MM.1S (cell line): ENCODE measurements around the gene BEX3.

ENCODE experiments used
- DNase-seq: peaks from one replicate; pipeline ENCODE4 v3.0.0-alpha.2; 2015
- H2AFZ ChIP-seq: fragments of 300-600 bp; sonication (generic); 2 replicates; pipeline ENCODE4 v1.6.0; 2016; ENCODE audit warnings: antibody characterized with exemption, low read length
- H3F3A ChIP-seq: fragments of 300-600 bp; sonication (generic); 2 replicates; pipeline ENCODE4 v1.6.1; 2016; ENCODE audit warnings: mild to moderate bottlenecking, antibody characterized with exemption, low read length, moderate library complexity, mixed read lengths; ENCODE audit not compliant: insufficient read depth
- H3K27ac ChIP-seq: fragments of 300-600 bp; sonication (generic); 2 replicates; pipeline ENCODE4 v1.5.1; 2016; ENCODE audit warnings: mild to moderate bottlenecking, low read length
- H3K27me3 ChIP-seq: fragments of 300-600 bp; sonication (generic); replicated peaks from 2 replicates; pipeline ENCODE4 v1.6.0; 2016; ENCODE audit warnings: low read length; ENCODE audit not compliant: insufficient read depth
- H3K36me3 ChIP-seq: fragments of 300-600 bp; sonication (generic); replicated peaks from 2 replicates; pipeline ENCODE4 v1.6.1; 2016; ENCODE audit warnings: mild to moderate bottlenecking, low read length, mixed read lengths; ENCODE audit not compliant: insufficient read depth
- H3K4me1 ChIP-seq: fragments of 300-600 bp; sonication (generic); 2 replicates; pipeline ENCODE4 v1.6.1; 2016; ENCODE audit warnings: low read length, mixed read lengths
- H3K4me2 ChIP-seq: fragments of 300-600 bp; sonication (generic); 2 replicates; pipeline ENCODE4 v1.6.0; 2016; ENCODE audit warnings: low read depth, low read length
- H3K4me3 ChIP-seq: fragments of 300-600 bp; sonication (generic); 2 replicates; pipeline ENCODE4 v1.5.1; 2016; ENCODE audit warnings: low read length, mixed read lengths
- H3K79me2 ChIP-seq: fragments of 300-600 bp; sonication (generic); 2 replicates; pipeline ENCODE4 v1.6.1; 2016; ENCODE audit warnings: mixed run types, low read length, mixed read lengths
- H3K9ac ChIP-seq: fragments of 300-600 bp; sonication (generic); 2 replicates; pipeline ENCODE4 v1.6.1; 2016; ENCODE audit warnings: low read length, mixed read lengths
- H3K9me2 ChIP-seq: fragments of 300-600 bp; sonication (generic); replicated peaks from 2 replicates; pipeline ENCODE4 v1.6.1; 2016; ENCODE audit warnings: mild to moderate bottlenecking, low read length, mixed read lengths; ENCODE audit not compliant: insufficient read depth
- H3K9me3 ChIP-seq: fragments of 300-600 bp; sonication (generic); replicated peaks from 2 replicates; pipeline ENCODE4 v1.6.1; 2016; ENCODE audit warnings: mild to moderate bottlenecking, low read length, mixed read lengths; ENCODE audit not compliant: insufficient read depth
- H4K20me1 ChIP-seq: fragments of 300-600 bp; sonication (generic); 2 replicates; pipeline ENCODE4 v1.6.1; 2016; ENCODE audit warnings: mild to moderate bottlenecking, low read length, moderate library complexity, mixed read lengths; ENCODE audit not compliant: insufficient read depth
- CTCF ChIP-seq: fragments of 300-600 bp; sonication (generic); IDR thresholded peaks from 2 replicates; pipeline ENCODE4 v1.5.1; 2016; ENCODE audit warnings: antibody characterized with exemption, low read length, mixed read lengths
- EZH2 ChIP-seq: fragments of 300-600 bp; sonication (generic); optimal IDR thresholded peaks from 2 replicates; pipeline ENCODE3; 2017; ENCODE audit warnings: low read depth, mild to moderate bottlenecking, antibody characterized with exemption, low read length, mixed read lengths
- EZH2phosphoT487 ChIP-seq: fragments of 300-600 bp; sonication (generic); IDR thresholded peaks from 2 replicates; pipeline ENCODE4 v1.6.1; 2018; ENCODE audit warnings: antibody characterized with exemption, low read length

Gene BEX3

GRCh38 chrX:103397707-103398106, 21.4 kb downstream of the BEX3 start:
- Histone ChIP-seq H3K79me2 (no peaks in the 10 kb centered on the region), H3F3A (no peaks in the 10 kb centered on the region), H3K36me3 (no peaks in the 10 kb centered on the region), H3K4me2 (no peak overlapping the region), H3K9me2 (no peaks in the 10 kb centered on the region), H2AFZ (no peak overlapping the region), H3K27ac (no peak overlapping the region), H3K9me3 (no peaks in the 10 kb centered on the region), H3K9ac (no peak overlapping the region), H3K4me3 (no peak overlapping the region), H4K20me1 (no peaks in the 10 kb centered on the region), H3K27me3 (no peaks in the 10 kb centered on the region), H3K4me1 (no peaks in the 10 kb centered on the region)
- DNase-seq, result no peak
- TF ChIP-seq EZH2 (no peak), EZH2phosphoT487 (no peak), CTCF (no peak)

- Histone ChIP-seq H3F3A (no peaks in the 10 kb centered on the region), H3K4me1 (no peaks in the 10 kb centered on the region), H3K9me3 (no peaks in the 10 kb centered on the region), H3K27me3 (no peaks in the 10 kb centered on the region), H3K36me3 (no peaks in the 10 kb centered on the region), H2AFZ (no peak overlapping the region), H4K20me1 (no peaks in the 10 kb centered on the region), H3K9me2 (no peaks in the 10 kb centered on the region), H3K9ac (no peak overlapping the region), H3K27ac (no peak overlapping the region), H3K79me2 (no peaks in the 10 kb centered on the region), H3K4me3 (no peak overlapping the region), H3K4me2 (no peak overlapping the region)
- no peak for DNase-seq
- TF ChIP-seq EZH2phosphoT487 (no peak), EZH2 (no peak), CTCF (no peak)
Observed at GRCh38 chrX:103398421-103398864, 22.1 kb downstream of the BEX3 start.

GRCh38 chrX:103399744-103400143, 23.4 kb downstream of the BEX3 start:
- Histone ChIP-seq H3K9me2 (no peaks in the 10 kb centered on the region), H3K4me3 (no peak overlapping the region), H3K27ac (no peak overlapping the region), H3K9ac (no peak overlapping the region), H4K20me1 (no peaks in the 10 kb centered on the region), H3K9me3 (no peaks in the 10 kb centered on the region), H3K4me1 (0 out of 2 replicates have a peak, but pooled peaks cover 4% of the 10 kb centered on the region), H2AFZ (no peak overlapping the region), H3K79me2 (no peaks in the 10 kb centered on the region), H3K4me2 (no peak overlapping the region), H3F3A (no peaks in the 10 kb centered on the region), H3K27me3 (no peaks in the 10 kb centered on the region), H3K36me3 (no peaks in the 10 kb centered on the region)
- TF ChIP-seq EZH2phosphoT487 (no peak), EZH2 (no peak), CTCF (no peak)
- no peak for DNase-seq
